Activated naive CD4-positive, alpha-beta T cell treated with anti-CD3 and anti-CD28 coated beads, Interleukin-2, amount 50 U/mL, for 16 hours (primary cell): ENCODE measurements around the gene BLOC1S1.
A peak's percentile ranks its signal among the peaks of the same experiment; 100 is the strongest.

ENCODE experiments used
- DNase-seq: peaks from one replicate; pipeline ENCODE4 v3.0.0-alpha.2; 2020

Gene BLOC1S1

GRCh38 chr12:55728939-55729818 is 13.3 kb downstream of the BLOC1S1 start, which contains the start of gene CD63:
CD63 (minus strand) TSS chr12:55729009; CDS start chr12:55728341, 668 bp downstream.
- DNase-seq = peak; percentile 75

- no peak for DNase-seq
Measured at GRCh38 chr12:55729819-55730818, 14.3 kb downstream of the BLOC1S1 start.

- no peak for DNase-seq
Measured at GRCh38 chr12:55732288-55732687, 16.4 kb downstream of the BLOC1S1 start.

GRCh38 chr12:55733021-55733555 is 17.2 kb downstream of the BLOC1S1 start:
- DNase-seq = no peak

GRCh38 chr12:55733858-55734257 is 18.0 kb downstream of the BLOC1S1 start:
- no peak for DNase-seq

- no peak for DNase-seq
Measured at GRCh38 chr12:55734595-55734994, 18.7 kb downstream of the BLOC1S1 start.

GRCh38 chr12:55736076-55736475 is 20.2 kb downstream of the BLOC1S1 start:
- DNase-seq = no peak

- peak; percentile 63 for DNase-seq
Measured at GRCh38 chr12:55736780-55737580, 21.1 kb downstream of the BLOC1S1 start.

- DNase-seq = no peak
Measured at GRCh38 chr12:55737581-55738122, 21.8 kb downstream of the BLOC1S1 start.

GRCh38 chr12:55738123-55739024 is 22.5 kb downstream of the BLOC1S1 start:
- DNase-seq = peak; percentile 77

GRCh38 chr12:55739025-55739378 is 23.2 kb downstream of the BLOC1S1 start:
- DNase-seq = no peak

- DNase-seq = no peak
Measured at GRCh38 chr12:55741931-55742680, 26.3 kb downstream of the BLOC1S1 start.

- DNase-seq = peak; percentile 76
Measured at GRCh38 chr12:55742719-55743405, 27.0 kb downstream of the BLOC1S1 start, which contains the start of gene GDF11. GDF11 (plus strand) TSS chr12:55743122; CDS start chr12:55743317, 195 bp downstream.

- peak; percentile 46 for DNase-seq
Measured at GRCh38 chr12:55743406-55744339, 27.8 kb downstream of the BLOC1S1 start.

GRCh38 chr12:55744340-55745030 is 28.6 kb downstream of the BLOC1S1 start:
- DNase-seq = no peak

GRCh38 chr12:55745361-55746173 is 29.7 kb downstream of the BLOC1S1 start:
- DNase-seq = no peak
